NCI-H1694 (cell line): ENCODE results near the gene MYCBP2.
"Not testable (repeated sequence)": the region's sequence is repeated elsewhere in the genome, so short reads cannot be mapped to it uniquely, and the experiment has no call there.

Source experiments
- DNase-seq: peaks from one replicate; lab custom pipeline; 2025; lab: John Stamatoyannopoulos, UW

MYCBP2 gene

GRCh38 chr13:77198995-77199394 lies 127.9 kb downstream of the MYCBP2 start:
- DNase-seq: not testable (repeated sequence)

- no peak for DNase-seq
These were observed 130.8 kb downstream of the MYCBP2 start for GRCh38 chr13:77196052-77196618.

DNA sequence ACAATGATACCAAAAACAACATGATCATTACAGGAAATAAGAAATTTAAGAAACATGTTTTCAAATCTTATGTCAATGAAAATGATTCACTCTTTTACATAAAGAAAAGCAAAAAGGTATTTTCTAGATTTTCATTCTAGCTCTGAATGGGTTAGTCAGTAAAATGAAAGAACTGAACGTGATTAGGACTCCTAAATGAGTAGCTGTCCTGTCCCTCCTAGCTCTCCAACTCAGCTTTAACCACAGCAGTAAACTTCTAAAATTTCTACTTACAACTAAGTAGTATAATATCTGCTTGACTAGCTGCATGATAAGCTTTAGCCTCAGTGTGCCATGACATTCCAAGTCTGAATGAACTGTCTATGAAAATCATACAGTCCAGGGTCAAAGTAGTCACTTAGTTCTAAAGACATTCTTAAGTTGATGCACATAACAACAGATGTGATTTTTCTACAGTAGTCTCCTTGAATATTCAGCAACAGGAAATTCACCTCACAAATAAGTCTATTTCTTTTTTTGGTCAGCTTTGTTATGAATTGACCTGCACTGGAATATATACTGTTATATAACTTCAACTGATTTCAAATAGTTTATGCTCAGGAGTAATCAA lies 136.4 kb downstream of the MYCBP2 start:
- no peak for DNase-seq

GRCh38 chr13:77185721-77186120 lies 141.2 kb downstream of the MYCBP2 start:
- DNase-seq: no peak

- no peak for DNase-seq
These were observed 142.4 kb downstream of the MYCBP2 start for GRCh38 chr13:77184455-77184854.

GRCh38 chr13:77180011-77180410 lies 146.9 kb downstream of the MYCBP2 start:
- no peak for DNase-seq

DNA sequence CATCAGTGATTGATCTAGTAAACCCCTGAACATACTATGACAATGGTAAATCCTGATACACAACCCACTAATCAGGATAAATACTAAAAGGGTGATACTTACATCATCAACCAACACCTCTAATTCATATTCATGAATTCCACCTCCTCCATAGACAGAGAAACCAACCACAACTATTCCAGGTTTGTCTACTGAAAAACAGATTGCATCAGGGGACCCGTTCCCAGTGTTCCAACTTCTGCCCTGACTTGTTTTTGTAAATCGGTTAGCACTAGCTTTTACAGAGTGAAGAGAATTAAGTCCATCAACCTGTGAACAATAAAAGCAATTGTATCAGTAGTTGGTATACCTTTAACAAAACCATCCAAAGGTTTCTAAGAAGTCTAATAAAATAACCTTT lies 149.2 kb downstream of the MYCBP2 start:
- DNase-seq: no peak

GRCh38 chr13:77176350-77176749 lies 150.5 kb downstream of the MYCBP2 start:
- no peak for DNase-seq

DNA sequence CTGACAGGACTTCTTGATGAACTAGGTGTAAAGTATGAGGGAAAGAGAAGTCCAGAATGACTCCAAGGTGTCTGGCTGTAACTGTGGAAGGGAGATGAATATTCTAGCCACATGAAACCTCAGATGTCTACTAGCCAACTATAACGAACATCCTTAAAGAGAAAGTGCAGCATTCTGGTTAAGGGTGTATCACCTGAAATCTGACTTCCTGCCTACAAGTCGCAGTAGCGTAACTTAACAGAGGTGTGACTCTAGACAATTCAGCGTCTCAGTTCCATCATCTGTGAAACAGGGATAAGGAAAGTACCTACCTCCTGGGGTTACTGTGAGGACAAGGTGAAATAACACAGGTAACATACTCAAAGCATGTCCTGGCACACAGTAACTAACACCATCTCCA lies 154.2 kb downstream of the MYCBP2 start:
- no peak for DNase-seq

DNA sequence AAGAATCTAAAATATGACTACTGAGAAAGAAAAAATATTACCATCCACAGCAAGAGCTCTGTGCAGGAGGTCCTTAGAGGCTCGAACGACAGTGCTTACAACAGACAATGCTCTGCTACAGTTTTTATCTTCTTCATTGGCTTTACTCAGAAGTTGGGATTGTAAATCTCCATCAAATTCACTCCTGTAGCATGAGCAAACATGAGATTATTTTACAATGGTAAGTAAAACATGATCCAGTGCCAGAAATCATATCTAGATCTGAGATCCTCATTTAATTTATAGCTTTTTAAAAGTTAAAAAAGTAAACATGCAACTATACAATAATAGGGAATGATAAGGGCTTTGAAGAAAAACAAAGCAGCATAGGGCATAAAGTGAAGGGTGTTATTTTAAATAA lies 155.4 kb downstream of the MYCBP2 start:
- DNase-seq: no peak

- no peak for DNase-seq
These were observed 158.7 kb downstream of the MYCBP2 start for GRCh38 chr13:77168237-77168636.

GRCh38 chr13:77150651-77151050 lies 176.2 kb downstream of the MYCBP2 start:
- no peak for DNase-seq

DNA sequence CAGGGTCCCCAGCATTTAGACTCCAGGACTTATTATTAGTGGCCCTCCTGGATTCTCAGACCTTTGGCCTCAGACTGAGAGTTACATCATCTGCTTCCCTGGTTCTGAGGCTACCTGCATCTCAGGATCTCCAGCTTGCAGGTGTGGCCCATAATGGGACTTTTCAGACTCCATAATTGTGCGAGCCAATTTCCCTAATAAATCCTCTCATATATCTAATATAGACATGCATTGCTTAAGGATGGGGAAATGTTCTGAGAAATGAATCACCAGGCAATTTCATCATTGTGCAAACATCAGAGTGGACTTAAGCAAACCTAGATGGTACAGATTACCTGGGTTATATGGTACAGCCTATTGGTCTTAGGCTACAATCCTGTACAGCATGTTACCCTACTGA lies 183.5 kb downstream of the MYCBP2 start:
- DNase-seq: no peak

- no peak for DNase-seq
These were observed 187.6 kb downstream of the MYCBP2 start for GRCh38 chr13:77139306-77139705.

GRCh38 chr13:77138813-77139212 lies 188.1 kb downstream of the MYCBP2 start:
- DNase-seq: no peak

DNA sequence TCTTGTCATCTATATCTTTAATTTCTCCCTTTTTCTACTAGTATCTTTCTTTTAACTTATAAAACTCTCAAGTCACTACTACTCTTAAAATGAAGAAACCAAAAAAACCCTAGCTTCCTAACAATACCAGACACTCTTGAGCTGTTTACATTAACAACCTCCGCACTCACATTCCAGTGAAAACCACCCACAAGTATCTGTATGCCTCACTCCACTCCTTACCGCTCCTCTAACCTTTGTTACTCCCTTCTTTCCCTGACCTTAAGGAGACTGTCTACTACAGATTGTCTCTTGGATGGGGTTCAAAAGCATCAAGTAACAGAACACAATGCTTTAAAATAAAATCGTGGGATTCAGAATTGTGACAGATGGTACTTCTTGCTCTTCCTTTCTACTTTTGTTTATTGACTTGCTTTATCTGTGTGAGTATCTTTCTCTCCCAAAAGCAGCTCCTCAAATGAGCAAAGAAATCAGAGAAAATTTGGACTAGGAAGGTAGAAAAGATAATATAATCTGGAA lies 189.9 kb downstream of the MYCBP2 start:
- DNase-seq: no peak

DNA sequence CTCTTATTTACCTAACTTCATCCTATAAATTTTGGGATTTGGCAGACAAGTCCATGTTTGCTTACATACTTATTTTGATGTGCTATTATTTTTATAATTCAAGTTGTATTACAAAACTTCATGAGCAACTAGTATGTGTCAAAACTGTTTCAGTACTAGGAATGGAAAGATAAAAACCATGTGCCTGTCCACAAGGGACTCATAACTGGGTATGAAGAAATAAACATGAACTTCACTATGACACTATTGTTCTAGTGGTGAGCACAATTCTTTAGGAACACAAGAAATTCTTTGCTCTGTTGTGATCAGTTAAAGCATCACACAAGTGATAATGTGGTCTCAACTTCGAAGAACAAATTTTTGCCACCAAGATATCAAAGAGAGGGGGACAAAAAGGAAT lies 202.5 kb downstream of the MYCBP2 start:
- no peak for DNase-seq

DNA sequence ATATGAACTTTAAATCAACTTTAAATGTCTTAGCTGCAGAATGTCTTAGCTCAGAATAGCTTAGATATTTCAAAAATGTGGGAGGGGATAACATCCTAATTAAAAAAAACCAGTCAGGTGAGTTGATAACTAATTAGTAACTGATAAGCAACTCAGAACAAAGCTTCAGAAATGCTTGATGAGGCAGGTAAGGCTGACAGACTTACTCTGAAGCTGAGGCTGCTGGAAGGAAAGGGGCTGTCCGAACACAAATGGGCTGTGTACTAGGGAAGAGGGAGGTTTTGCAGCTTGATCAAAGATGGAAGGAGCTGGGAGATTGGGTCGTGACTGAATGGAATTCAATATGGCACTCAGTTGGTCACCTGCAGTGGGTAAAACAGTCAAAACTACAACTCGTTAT lies 208.8 kb downstream of the MYCBP2 start:
- no peak for DNase-seq

- DNase-seq: no peak
These were observed 212.6 kb downstream of the MYCBP2 start for GRCh38 chr13:77114271-77114670.

DNA sequence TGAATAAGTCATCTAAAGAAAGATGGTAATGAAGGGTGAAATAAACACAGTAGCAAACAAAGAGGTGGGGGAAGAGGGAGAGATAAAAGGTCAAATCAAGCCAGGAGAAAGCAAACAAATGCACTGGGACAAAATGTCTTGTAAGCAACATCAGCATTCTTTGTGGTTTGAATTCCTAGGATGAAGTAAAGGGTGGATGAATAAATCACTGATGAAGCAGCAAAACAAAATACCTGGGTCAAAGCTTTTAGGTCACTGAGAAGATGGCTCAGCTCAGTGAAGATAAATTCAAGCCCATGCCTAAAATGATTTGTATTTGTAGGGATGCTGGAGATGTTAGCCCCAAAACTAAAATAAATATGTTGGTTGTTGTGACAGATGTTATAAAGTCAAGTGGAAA lies 213.4 kb downstream of the MYCBP2 start:
- no peak for DNase-seq

DNA sequence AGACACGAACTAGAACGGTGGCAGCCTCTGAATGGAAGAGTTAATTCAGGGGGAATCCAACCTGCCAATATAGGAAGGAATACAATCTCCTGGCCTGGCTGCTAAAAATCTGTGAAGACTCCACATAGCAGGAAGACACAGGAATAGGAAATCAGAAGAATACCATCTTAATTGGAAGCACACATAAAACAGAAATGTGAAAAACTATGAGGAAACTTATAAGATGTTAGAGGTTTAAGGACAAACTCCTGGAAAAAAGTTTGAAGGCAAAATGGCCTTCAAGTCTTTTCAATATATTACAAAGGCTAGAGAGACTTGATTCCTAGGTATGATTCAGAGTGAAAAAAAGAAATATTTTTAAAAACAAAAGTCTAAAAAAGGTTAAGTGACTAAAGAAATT lies 221.8 kb downstream of the MYCBP2 start:
- no peak for DNase-seq

GRCh38 chr13:77099415-77099814 lies 227.5 kb downstream of the MYCBP2 start:
- DNase-seq: no peak

DNA sequence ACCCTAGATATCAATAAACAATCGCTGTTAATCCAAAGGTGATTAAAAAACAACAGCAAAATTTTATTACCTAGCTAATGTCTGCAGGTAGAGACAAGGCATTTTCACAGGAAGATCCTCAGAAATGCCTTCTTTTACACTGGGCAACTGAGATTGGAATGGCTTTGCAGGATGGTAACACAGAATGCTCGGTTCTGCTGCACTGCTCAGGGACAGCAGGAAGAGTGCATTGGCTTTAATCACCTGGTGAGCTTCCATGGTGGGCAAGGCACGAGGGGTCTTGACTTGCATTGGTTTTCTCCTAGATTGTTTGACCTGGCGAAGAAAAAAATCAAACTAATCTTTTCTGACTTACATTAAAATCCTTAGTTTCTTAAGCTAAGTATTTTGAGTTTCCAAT lies 231.6 kb downstream of the MYCBP2 start:
- DNase-seq: no peak

GRCh38 chr13:77094773-77095172 lies 232.1 kb downstream of the MYCBP2 start:
- DNase-seq: no peak
